ENCODE measurements around the gene STX4.

DNA sequence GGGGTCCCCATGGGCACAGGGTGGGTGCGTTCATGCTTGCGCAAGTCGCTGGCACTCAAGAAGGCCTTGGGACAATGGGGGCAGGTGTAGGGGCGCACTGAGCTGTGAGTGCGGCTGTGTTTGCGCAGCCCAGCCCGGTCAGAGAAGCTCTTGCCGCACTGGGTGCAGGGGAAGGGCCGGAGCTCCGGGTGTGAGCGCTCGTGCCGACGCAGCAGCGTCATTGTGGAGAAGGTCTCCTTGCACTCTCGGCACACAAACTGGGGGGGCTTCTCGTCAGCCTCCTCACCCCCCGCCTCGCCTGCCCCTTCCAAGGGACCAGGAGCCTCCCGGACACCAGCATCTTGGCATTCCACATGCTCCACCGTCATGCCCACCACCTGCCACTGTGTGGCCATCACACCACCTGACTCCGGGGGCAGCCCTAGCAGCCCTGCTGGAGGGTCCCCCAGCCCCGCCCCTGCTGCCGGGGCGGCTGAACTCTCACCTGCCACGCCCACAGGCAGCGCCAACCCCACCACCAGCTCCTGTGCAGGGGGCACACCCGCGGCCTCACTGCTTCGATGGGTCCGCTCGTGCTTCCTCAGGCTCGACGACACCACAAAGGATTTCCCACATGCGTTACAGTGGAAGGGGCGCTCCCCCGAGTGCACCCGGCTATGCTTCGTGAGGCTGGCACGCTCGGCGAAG is 27.9 kb downstream of the STX4 start:
- TF ChIP-seq CTCF (IDR thresholded peaks at IDR 0.05) (no peak), POLR2AphosphoS5 (IDR thresholded peaks at IDR 0.05) (no peak), POLR2A (IDR thresholded peaks at IDR 0.05) (no peak)

Data from breast epithelium (tissue), 3 donors.